Lung (tissue), 12 donors: ENCODE results near the gene SLC38A10. TPM values are rescaled to one million over a fixed set of nuclear protein-coding genes. Genes with fewer than 3 reads are reported as not detected.

Experiments used
- ATAC-seq: fragments of 200-7000 bp; cut with Tn5 transposase; one replicate; pipeline ENCODE4 v1.9.1; 2020; ENCODE audit warnings: moderate number of reproducible peaks; ENCODE audit not compliant: insufficient read depth, low FRiP score
- DNase-seq, 3 donors: peaks; one replicate each; pipeline ENCODE4 v3.0.0-alpha.2; 2013 to 2017
- H3K27ac ChIP-seq, 2 donors: one replicate each; pipeline ENCODE4 v1.5.1; 2013; ENCODE audit warnings: mild to moderate bottlenecking in 2 of 2, moderate library complexity in 2 of 2, control low read depth in 1 of 2, inconsistent platforms in 1 of 2, low read depth in 1 of 2, low read length in 1 of 2
- H3K27me3 ChIP-seq, 3 donors: one replicate each; pipeline ENCODE4 v1.5.1; 2013; ENCODE audit warnings: low read length in 2 of 3; ENCODE audit not compliant: control insufficient read depth in 3 of 3, insufficient read depth in 3 of 3
- H3K36me3 ChIP-seq, 4 donors: one replicate each; pipeline ENCODE4 v1.5.1; 2013; ENCODE audit warnings: low read length in 4 of 4, mild to moderate bottlenecking in 1 of 4, moderate library complexity in 1 of 4; ENCODE audit not compliant: control insufficient read depth in 4 of 4, insufficient read depth in 4 of 4
- H3K4me1 ChIP-seq, 5 donors: one replicate each; pipeline ENCODE4 v1.5.1; 2013; ENCODE audit warnings: low read length in 5 of 5, mild to moderate bottlenecking in 2 of 5, moderate library complexity in 1 of 5; ENCODE audit not compliant: control insufficient read depth in 5 of 5, insufficient read depth in 5 of 5
- H3K4me3 ChIP-seq: one replicate; pipeline ENCODE4 v1.5.1; 2013; ENCODE audit warnings: mild to moderate bottlenecking, control low read depth, moderate library complexity
- H3K9ac ChIP-seq, 2 donors: one replicate each; pipeline ENCODE4 v1.5.1; 2013; ENCODE audit warnings: low read length in 2 of 2, control low read depth in 1 of 2; ENCODE audit not compliant: insufficient read depth in 1 of 2
- H3K9me3 ChIP-seq, 4 donors: one replicate each; pipeline ENCODE4 v1.5.1; 2013; ENCODE audit warnings: low read length in 3 of 4, mild to moderate bottlenecking in 1 of 4, moderate library complexity in 1 of 4; ENCODE audit not compliant: control insufficient read depth in 4 of 4, insufficient read depth in 3 of 4
- WGBS, 2 donors: extraction: QIAGEN DNeasy Blood & Tissue Kit; methylation state at CpG; one replicate each; pipeline ENCODE4 v1.1.7; 2013; 5-methylcytosine and 5-hydroxymethylcytosine counted together
- polyA plus RNA-seq, 2 donors: library from polyadenylated mRNA; stranded (reverse); fragments of 200-250 nt; gene quantifications; one replicate each; pipeline ENCODE4 v1.2.1, GENCODE V29; 2013
- total RNA-seq, 2 donors: library from RNA; depleted of rRNA in 1 of 2; stranded (reverse); fragments of >200 nt in 1 of 2; gene quantifications; one replicate each; pipeline ENCODE4 v1.2.1, GENCODE V29; 2014 to 2021
- TF ChIP-seq, protein P1 (sequence below): IDR thresholded peaks from 2 replicates; pipeline ENCODE4 v1.5.1; 2012; ENCODE audit warnings: mild to moderate bottlenecking; ENCODE audit errors: control extremely low read depth, extremely low read depth
- donor health status: control.
- donor health status: control.
- donor health status: Bipolar disorder and iron deficiency.
- donor health status: healthy.
- donor health status: DM: yes; HTN: yes; CAD: no.

Gene SLC38A10
- total and polyA plus RNA-seq, 4 donors = 56.0 to 127 (median 82.4) TPM

DNA sequence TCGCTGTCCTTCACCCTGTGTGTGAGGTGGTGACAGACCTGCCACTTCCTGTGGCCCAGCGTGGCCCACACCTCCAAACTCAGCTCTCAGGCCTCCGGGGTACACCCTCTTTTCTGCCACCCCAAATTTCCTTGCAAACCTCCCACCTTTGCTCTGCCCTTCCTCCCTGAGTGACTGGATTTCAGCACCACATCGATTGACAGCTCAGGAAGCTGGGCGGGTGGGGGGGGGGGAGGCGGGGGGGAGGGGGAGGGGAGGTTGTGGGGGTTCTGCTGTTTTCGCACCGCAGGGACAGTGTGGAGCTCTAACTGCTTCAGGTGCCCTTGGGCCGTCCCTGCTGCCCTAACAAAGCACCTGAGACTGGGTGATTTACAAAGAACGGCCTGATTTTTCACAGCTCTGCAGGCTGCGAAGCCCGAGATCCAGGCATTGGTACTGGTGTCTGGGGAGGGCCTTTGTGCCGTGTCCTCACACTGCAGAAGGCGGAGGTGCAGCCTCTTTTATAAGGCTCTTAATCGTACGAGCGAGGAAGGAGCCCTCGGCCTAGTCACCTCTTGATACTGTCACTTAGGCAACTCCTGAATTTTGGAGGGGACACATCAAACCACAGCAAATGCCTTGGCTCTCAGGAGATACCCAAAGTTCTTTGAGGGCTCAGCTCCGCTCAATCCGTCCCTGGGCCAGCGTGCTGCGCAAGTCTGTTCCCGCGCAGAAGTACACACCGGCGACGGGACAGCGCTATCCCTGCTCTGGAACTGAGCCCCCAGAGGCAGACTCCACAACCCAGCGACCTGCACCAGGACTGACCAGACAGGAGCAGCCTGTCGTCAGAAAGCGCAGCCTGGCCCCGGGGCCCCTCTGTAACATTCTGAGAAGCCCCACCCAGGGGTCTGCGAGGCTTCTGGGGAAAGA, 52.4 kb downstream of the SLC38A10 start:
- peaks cover 0 to 19% (median 0%) of the 10 kb centered on the region in 4 donors for H3K36me3 ChIP-seq
- peaks cover 0 to 15% (median 7%) of the 10 kb centered on the region in 5 donors for H3K4me1 ChIP-seq
- no peak overlapping the region for H3K27ac ChIP-seq
- no peaks in the 10 kb centered on the region for H3K9me3 ChIP-seq
- no peak overlapping the region for H3K4me3 ChIP-seq
- no peak overlapping the region for H3K9ac ChIP-seq
- ATAC-seq (no peak), DNase-seq (no peak)
- TF ChIP-seq, protein P1, sequence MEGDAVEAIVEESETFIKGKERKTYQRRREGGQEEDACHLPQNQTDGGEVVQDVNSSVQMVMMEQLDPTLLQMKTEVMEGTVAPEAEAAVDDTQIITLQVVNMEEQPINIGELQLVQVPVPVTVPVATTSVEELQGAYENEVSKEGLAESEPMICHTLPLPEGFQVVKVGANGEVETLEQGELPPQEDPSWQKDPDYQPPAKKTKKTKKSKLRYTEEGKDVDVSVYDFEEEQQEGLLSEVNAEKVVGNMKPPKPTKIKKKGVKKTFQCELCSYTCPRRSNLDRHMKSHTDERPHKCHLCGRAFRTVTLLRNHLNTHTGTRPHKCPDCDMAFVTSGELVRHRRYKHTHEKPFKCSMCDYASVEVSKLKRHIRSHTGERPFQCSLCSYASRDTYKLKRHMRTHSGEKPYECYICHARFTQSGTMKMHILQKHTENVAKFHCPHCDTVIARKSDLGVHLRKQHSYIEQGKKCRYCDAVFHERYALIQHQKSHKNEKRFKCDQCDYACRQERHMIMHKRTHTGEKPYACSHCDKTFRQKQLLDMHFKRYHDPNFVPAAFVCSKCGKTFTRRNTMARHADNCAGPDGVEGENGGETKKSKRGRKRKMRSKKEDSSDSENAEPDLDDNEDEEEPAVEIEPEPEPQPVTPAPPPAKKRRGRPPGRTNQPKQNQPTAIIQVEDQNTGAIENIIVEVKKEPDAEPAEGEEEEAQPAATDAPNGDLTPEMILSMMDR = no peak
- 70 to 75% methylated on average over 29 to 33 of the region's 33 CpGs for WGBS, 2 donors
- H3K27me3 ChIP-seq = no peaks in the 10 kb centered on the region

DNA sequence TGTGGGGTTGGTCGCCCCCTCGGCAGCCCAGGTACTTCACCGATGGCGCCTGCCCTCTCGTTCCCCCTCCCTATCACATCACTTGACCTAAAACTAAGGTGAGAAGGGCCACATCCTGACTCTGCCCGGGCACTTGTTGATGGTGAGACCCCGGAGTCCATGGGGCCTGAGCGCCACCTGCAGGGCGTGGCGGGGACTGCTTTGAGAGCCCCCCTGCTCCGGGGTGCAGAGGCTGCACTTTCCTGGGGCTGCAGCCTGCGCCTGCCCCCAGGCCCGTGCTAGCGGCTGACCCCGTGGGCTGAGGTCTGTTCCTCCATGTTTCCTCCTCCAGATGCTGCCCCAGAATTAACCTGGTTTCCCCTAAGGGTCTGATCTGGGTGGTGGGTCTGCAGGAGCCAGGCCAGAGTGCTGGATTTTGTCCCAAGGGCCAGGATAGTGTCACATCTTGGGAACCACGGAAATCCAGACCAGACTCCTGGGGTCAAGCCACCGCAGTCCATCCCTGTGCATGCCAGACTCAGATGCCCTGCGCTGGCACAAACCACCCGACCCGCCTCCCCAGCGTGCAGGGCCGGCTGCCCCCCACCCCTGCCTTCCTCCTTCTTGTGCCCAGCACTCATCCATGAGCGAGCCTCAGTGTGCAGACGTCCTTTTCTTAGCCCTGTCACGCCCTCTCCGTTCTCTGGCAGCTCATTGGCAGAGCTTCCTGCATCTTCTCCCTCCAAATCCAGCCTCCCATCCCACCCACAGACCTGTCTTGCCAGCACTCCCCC, 53.3 kb downstream of the SLC38A10 start:
- no peak overlapping the region for H3K4me3 ChIP-seq
- no peaks in the 10 kb centered on the region for H3K27me3 ChIP-seq
- H3K27ac ChIP-seq = no peak overlapping the region
- no peak overlapping the region for H3K9ac ChIP-seq
- DNase-seq = peak in 2 of 3 donors; percentile 36 to 53
- TF ChIP-seq, protein P1 = peak; percentile 40
- peaks cover 0 to 18% (median 0%) of the 10 kb centered on the region in 4 donors for H3K36me3 ChIP-seq
- ATAC-seq = no peak
- H3K4me1 ChIP-seq = peaks cover 0 to 19% (median 9%) of the 10 kb centered on the region in 5 donors
- H3K9me3 ChIP-seq = no peaks in the 10 kb centered on the region
- WGBS, 2 donors = 51 to 58% methylated on average over 26 of the region's 26 CpGs

DNA sequence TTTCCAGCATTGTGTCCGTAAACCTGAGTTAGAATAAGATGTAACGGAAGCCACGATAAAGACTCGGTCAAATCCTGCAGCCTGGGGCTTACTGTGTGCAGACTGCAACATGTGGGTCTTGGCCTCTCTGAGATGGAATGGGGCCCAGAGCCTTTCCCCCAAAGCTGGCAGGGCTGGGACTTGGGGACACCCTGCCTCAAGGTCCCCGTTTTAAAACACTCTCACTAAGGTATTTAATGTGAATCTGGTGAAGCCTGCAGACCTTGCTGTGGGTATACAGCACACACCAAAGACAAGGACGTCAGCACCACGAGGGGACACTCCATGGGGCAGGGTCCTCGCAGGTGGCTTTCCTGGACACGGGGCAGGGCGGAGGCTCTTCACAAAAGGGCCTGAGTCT, 53.9 kb downstream of the SLC38A10 start:
- H3K27ac ChIP-seq = no peak overlapping the region
- ATAC-seq = no peak
- H3K9ac ChIP-seq = no peak overlapping the region
- peaks cover 0 to 19% (median 9%) of the 10 kb centered on the region in 5 donors for H3K4me1 ChIP-seq
- no peaks in the 10 kb centered on the region for H3K27me3 ChIP-seq
- DNase-seq = no peak
- no peaks in the 10 kb centered on the region for H3K9me3 ChIP-seq
- TF ChIP-seq, protein P1 = no peak
- peaks cover 0 to 14% (median 0%) of the 10 kb centered on the region in 4 donors for H3K36me3 ChIP-seq
- WGBS, 2 donors = 89 to 91% methylated on average over 10 of the region's 10 CpGs
- no peak overlapping the region for H3K4me3 ChIP-seq
